Measurements from ENCODE around the gene LGALS8. TPM values are rescaled to one million over a fixed set of nuclear protein-coding genes. Genes with fewer than 3 reads are reported as not detected.

LGALS8 gene
- total RNA-seq, 1 donor from 2014 or later: 70.7 TPM

DNA sequence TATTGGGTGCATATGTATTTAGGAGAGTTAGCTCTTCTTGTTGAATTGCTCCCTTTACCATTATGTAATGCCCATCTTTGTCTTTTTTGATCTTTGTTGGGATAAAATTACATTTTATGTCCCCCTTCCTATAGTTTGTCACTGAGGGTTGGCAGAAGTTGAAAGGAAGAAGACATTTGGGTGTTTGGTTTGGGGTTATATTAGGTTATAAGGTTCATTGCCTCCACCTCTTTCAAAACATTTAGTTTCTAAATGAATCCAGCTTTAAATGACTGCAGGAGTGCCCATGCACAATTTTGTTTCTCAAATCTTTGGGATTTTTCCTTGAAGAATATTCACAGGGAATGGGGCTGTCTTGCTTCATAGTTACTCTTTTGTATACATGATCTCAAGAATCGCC lies 14.6 kb upstream of the LGALS8 start:
- intact Hi-C loops (cut with micrococcal nuclease): no loop called here

DNA sequence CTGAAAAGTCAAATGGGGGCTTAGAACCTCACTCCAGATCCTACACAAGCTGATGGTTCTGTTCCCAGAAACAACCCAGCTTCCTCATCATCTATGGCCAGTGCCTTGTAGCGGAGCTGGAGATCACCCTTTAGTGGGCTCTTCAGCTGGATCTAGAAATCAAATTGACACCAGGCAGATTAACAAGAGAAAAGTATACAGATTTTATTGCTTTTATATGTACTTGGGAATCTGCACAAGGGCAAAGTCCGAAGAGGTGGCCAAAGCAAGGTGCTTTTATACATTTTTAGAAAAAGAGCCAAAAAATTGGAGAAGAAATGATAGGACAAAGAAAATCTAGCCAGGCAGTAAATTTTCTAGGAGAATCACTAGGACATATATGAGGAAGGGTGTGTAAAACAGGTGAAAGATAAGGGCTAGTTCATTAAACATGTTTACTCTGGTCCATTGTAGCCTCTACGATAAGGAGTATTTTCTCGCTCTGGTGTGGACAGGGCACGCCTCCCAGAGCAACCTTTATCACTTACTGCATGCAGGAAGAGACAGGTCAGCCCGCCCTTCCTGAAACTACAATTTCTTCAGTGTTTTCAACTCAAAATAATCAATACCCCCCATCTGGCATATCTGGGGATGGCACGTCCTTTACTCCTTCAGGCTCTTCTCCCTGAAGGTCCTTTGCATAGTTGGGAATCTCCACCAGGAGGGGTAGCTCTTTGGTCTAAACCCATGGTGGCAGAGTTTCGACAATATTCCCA lies 14.0 kb upstream of the LGALS8 start:
- intact Hi-C loops (cut with micrococcal nuclease): no loop called here

DNA sequence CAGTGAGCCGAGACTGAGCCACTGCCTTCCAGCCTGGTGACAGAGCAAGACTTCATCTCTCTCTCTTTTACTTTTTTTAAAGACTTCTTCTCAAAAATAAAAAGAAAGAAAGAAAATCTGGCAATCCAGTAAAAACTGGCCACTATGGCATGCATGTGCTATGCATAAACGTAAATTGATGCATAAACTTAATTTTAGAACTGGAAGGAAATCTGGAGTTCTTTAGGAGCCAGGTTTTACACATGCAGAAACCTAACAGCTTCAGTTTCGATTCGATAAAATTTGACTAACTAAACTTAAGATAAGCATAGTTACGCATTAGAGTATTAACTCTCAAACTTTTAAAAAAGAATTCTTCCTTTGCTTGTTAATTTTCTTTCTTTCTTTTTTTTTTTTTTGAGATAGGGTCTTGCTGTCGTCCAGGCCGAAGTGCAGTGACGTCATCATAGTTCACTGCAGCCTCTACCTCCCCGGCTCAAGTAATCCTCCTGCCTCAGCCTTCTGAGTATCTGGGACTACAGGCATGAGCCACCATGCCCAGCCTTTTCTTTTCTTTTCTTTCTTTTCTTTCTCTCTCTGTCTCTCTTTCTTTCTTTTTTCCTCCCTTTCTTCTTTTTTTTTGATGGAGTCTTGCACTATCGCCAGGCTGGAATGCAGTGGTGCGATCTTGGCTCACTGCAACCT lies 11.9 kb upstream of the LGALS8 start:
- intact Hi-C loops (cut with micrococcal nuclease): no loop called here

DNA sequence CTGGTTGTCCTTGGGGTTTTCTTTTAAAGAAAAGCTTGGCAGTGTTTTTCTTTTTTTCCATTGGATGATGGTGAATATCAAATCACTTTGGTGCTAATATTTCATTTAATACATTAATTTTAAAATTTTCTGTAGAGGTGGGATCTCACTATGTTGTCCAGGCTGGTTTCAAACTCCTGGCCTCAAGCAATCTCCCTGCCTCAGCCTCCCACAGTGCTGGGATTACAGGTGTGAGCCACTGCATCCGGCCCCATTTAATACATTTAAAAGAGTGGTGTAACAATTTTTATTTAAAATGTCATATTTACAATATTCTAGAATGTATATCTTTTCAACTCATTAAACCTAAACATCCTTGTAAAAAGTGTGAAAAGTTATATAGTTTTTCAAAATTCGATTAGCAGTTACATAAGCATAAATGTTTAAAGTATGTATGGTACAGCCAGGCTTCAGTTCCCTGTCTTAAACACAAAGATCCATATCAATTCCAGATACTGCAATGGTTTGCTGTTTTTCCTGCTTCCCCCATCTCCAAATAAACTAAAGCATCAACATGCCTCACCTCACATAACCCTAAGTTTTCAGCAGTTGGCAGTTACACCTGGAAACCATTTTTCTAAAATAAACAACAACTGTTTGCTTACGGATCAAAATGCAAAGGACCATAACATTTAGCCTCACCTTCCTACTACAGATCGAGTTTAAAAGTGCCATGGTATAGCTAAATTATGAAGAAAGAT lies 8.9 kb upstream of the LGALS8 start:
- intact Hi-C loops (cut with micrococcal nuclease): loop anchor here (5.0 kb wide), 1 partner anchor 648 kb away; the partner anchor contains the start of gene LYST

DNA sequence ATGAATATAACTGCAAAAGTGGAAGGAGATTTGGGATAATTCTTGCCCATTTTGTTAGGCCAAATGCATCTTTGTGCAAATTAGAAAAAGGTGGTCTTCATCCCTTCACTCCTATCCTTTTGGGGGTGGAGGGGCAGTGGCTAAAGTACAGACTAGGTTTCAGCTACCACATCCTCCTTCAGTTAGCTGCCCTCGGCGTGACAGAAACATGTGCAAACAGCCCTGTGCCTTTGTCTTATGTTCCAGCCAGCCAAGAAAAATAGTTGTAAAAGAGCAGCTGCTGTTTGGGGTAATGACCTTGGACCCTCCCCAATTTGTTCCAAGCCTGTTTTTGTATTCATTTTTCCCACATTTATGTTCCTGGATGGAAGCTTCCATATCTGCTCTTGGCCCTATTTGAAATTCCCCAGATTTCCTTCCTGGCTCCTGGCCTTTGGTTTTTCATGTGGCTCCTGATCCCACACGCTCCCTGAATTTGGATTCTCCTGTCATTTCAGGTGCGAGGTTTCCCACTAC lies 8.3 kb upstream of the LGALS8 start:
- intact Hi-C loops (cut with micrococcal nuclease): loop anchor here (5.0 kb wide), 1 partner anchor 648 kb away; the partner anchor contains the start of gene LYST

DNA sequence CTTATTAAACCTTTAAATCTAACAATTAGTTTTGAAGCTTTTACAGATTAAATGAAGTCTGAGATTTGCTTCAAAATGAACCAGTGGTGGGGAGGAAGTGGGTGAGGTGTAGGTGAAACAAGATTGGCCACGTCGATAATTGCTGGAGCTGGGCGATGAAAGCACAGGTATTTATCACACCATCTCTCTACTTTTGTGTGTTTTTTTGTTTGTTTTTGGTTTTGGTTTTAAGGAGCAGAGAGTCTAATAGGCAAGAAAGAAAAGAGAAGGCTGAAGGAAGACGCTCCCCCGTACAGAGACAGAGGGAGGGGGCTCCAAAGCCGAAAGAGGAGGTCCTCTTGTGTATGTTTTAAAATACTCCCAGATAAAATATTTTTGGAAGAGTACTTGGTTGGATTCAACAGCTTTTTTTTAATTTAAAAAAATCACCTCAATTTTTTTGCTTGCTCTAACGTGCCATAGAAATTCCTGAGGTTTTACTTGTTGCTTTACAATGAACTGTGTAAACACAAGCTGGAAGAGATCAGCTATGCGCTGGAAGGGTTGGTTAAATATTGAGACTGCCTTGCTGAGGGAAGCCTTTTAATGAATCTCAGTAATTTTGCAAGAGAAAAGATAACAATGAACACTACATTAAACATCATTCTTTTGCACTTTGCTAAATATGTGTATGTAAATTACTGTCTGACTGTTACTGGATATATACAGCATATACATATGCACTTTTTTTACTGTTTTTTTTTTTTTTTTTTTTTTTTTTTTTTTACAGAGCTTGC lies 6.7 kb upstream of the LGALS8 start:
- intact Hi-C loops (cut with micrococcal nuclease): loop anchor here (2.0 to 5.0 kb wide), 2 partner anchors 100 to 650 kb away; partner anchors contain the start of gene LYST

DNA sequence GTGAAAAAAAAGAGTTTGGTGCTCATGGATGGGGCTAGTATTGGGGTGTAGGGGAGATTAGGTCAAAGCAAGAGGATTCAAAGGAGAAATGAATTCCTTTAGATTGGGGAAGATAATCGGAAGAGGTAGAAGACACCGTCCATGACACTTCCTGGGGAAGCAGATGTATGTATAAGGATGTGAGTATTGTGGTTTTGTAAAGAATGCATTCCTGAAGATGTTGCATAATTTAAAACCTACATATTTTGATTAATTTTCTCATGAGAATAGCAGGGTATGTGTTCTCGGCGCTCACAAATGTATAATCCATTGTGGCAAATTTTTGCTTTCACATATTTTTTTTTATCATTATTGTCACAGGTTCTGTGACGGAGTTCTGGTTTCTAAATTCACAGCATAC lies 5.5 kb upstream of the LGALS8 start:
- intact Hi-C loops (cut with micrococcal nuclease): loop anchor here (5.0 kb wide), 1 partner anchor 651 kb away; the partner anchor contains the start of gene LYST

DNA sequence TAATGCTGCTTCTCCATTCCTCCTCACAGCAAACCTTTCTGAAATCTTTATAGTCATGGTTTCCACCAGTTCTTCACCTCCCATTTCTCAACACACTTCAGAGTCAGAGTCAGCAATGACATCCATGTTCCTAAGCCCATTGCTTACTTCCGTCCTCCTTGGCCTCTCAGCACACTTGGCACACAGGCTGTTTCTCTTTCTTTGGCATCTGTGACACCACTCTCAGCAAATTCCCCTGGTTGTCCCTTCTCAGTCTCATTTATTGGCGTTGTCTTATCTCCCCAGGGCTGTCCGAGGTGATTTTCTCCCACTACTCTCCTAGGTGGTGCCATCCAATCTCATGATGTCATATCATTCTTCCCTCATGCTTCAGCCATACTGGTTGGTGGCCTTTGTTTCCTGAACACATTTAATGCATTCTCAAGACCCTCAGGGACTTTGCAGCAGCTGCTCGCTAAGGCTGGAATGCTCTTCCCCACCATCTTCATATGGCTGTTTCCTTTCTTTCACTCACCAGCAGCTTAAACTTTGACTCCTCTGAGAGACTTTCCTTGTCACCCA lies 3.3 kb upstream of the LGALS8 start:
- intact Hi-C loops (cut with micrococcal nuclease): loop anchor here (5.0 kb wide), 1 partner anchor 523 kb away; no protein-coding TSS in a partner anchor

DNA sequence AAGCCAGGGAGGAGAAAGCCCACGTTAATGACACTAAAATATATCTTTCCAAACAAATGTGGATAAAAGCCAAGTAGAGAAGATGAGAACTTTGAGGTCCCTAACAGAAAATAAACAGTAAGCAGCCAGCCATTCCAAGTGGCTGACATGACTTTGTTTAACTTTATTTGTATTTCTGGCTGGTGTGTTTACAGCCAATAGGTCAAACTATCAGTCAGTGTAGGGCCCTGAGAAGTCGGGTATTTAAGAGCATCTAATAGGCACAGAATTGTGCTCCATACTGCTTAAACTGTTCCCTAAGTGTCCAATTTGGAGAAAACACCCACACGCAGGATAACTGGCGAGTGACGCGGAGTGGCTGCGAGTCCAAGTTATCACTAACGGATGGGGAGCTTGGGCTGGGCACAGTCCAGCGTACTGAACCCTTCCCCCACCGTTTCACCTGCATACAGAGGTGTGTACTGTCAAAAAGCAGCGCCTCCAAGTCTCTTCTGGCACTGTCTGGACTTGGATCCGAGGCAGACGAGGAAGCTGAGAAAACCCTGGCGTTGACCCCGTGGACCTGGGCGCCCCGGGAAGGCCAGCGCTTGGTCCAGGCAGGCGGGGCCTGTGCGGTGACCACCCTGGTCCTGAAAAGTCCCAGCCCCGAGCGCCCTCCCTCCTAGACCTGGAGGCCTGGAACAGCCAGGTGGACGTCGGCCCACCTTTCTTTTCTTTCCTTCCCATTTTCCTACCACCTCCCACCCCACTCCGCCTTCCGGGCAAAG lies 662 bp upstream of the LGALS8 start:
- intact Hi-C loops (cut with micrococcal nuclease): loop anchor here (1.0 to 5.0 kb wide), 2 partner anchors 241 to 526 kb away; no protein-coding TSS in a partner anchor

DNA sequence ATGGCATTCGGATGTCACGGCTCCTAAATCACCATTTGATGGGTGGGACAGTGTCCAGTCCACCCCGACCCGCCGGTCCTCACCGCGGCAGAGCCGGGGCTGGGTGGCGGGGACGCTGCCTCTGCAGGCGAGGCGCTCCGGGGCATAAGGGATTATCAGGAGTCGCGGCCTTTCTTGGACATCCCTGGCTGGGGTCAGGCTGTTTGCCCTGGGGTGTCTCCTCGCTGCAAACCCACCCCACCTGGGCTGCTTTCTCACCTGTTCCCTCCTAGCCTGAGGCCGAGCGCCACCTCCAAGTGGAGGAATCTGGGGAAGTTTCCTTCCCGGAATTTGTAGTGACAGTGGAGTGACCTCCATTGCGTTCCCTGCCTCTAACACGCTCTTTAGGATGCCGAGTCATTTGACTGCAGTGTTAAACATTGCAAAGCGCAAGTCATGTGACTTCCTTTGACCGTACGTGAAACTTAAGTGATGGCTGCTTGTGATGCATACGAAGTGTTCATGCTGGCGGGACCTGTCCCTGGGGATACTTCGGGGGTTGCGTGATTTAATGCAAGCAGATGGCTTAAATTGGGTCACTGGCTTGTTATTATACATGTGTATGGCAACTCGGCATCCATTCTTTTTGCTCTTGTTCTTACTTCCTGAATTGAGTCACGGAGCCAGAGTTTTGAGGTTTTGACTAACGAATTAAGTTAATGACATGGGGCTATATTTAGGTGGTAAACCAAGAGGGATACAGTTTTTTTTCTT lies 536 bp downstream of the LGALS8 start:
- intact Hi-C loops (cut with micrococcal nuclease): loop anchor here (1.0 to 5.0 kb wide), 4 partner anchors 80 to 527 kb away; partner anchors contain the start of genes EDARADD, HEATR1 and MTR

DNA sequence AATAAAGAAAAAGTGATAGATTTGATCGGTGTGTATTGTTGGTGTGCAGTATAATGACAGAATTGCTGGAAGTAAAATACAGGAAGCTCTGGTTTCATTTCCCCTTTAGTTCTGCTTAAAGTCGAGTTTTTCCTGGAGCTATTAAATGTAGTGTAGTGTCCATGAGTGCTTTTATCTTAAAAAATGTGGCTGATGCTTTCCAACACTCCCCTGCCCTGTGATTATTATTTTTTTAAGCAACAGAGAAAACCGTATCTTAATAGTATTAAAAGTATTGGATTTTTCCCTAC lies 1.1 kb downstream of the LGALS8 start:
- intact Hi-C loops (cut with micrococcal nuclease): loop anchor here (1.0 to 5.0 kb wide), 4 partner anchors 79 to 528 kb away; partner anchors contain the start of genes EDARADD, HEATR1 and MTR

DNA sequence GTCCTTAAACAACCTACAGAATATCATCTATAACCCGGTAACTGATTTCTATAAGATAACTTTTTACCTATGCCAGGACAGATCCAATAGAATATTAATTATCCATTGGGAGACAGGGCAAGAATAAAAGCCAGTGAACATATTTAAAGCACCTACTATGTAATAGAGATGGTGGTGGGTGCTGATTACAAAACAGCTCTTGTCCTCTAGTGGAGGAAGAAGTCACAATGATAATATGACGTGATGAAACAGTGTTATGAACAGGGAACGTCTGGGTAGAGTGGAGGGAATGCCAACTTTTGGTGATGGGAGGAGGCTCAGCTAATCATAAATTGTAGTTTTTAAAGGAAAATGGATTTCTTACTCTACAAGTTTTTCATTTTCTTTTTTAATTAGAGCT lies 2.3 kb downstream of the LGALS8 start:
- intact Hi-C loops (cut with micrococcal nuclease): no loop called here

DNA sequence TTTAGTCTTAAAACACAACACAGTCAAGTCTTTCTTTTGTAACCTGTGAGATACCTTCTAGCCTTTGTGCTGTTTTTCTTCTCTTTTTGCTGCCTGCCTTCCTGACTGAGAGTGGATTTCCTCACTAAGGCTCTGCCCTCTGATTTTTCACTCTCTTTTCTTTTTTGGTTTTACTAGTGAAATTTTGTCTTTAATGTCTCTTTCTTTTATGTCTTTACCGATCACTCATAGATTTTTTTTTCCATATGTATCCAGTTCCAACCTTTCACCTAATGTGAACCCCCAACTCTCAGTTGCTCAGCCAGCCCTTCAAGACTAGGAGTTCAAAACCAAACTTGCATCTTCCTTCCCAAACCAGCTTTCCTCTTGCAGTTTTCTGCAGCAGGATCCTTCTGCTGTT lies 6.5 kb downstream of the LGALS8 start:
- intact Hi-C loops (cut with micrococcal nuclease): no loop called here

DNA sequence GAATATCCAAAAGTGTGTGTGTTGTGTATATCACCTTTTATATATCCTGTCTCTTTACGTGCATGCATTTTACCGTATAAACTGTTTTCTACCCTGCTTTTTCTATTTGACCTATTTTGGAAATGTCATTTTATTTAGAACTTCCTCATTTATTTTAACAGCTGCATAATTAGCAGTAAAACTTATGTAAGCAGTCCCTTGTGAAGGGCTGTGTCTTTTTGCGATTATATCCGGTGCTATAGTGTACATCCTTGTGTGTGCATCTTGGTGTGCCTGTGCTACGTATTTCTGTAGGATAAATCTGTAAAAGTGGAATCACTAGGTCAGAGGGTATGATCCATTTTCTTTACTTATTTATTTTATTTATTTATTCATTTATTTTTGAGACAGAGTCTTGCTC lies 7.2 kb downstream of the LGALS8 start:
- intact Hi-C loops (cut with micrococcal nuclease): no loop called here

DNA sequence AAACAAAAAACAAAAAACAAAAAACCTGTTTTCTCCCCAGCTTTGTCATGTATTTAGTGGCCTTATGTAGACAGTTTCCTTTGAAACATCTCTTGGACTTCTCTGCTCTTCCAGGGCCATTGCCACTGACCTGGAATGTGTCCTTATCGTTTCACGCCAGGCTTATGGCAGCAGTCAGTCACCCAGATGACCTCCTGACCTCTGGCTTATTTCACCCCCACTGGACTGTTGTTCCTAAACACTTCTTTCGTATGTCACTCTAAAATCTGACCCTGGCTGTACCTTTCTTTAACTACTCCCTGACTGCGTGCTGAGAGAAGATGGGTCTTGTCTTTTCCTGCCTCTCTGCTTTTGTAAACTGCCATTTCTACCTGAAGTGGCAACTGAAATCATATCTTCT lies 9.1 kb downstream of the LGALS8 start:
- intact Hi-C loops (cut with micrococcal nuclease): no loop called here

DNA sequence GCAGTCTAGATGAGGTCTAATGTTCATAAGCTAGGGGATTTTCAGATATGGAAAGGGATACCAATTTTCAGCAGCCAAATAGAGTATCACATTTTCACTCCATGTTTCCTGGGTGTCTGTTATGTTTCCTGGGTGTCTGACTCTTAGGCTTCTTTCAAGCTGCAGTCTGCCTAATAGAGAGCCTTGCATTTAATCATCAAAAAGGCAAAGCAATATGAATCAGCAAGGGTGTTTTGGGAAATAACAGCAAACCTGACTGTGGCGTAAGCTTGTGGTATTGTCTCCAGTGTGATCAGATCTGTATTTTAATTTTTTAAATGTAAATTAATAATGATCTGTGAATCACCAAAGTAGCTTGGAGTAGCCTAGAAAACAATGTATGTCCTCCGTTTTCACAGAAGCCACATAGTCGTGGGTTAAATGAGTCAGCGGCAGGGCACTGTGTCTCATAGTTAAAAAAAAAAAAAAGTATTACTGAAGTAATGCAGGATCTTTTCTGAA lies 10.4 kb downstream of the LGALS8 start:
- intact Hi-C loops (cut with micrococcal nuclease): no loop called here

DNA sequence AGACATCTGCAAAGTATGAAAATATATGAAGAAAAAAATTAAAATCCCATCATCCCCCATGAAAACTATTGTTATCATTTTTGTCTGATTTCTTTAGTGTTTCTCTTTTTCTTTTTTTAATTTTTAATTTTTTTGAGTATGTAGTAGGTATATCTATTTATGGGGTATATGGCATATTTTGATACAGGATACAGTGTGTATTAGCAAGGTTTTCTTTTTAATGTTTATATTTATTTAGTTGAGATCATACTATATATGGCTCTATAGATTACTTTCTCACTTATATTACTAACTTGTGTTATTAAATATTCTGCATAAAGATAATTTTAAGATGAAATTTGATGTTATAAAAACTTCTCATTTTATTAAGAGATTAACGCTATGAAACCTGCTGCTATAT lies 11.4 kb downstream of the LGALS8 start:
- intact Hi-C loops (cut with micrococcal nuclease): no loop called here

DNA sequence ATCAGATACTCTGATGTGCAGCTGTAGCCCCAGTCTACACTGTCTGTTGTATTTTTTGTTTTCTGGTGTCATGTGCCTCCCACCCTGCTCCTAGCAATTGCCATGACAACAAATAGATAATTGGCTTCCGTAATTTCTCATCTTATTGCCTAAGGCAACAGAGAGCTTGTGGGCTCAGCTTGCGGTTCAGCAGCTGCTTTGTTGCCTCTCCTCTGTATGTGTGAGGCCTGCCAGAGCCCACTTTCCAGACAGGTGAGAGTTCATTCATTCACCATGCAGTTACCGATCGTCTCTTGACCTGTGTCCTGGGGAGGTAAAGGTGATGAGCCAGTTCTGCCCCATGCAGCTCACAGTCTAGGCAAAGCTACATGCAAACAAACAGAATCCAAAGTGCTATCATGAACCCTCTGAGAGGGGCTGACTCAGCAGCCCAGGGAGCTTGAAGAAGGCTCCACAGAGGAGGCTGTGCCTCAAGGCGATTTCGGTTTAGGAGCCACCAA lies 11.9 kb downstream of the LGALS8 start:
- intact Hi-C loops (cut with micrococcal nuclease): no loop called here

DNA sequence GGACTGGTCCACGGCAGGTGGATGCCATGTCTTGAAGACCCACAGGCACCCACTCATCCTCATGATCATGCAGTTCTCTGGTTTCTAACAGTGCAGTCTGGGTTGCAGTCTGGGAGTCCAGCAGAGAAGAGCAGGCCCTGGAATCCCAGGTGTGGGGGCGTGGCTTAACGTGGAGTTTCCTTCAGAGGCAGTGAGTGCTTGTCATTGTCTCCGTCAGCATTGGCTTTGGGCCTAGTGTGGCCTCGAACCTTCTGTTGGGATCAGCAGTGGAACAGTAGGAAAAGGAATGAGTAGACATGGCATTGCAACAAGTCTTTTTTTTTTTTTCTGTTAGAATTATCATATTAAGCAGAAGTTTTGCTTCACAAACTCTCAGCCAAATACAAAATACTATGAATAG lies 12.8 kb downstream of the LGALS8 start:
- intact Hi-C loops (cut with micrococcal nuclease): no loop called here
